IPS DF 6.9 (cell line): ENCODE measurements around the gene PHACTR3.

Experiments used
- DNase-seq: peaks from one replicate; pipeline ENCODE4 v3.0.0-alpha.2; 2013; ENCODE audit warnings: low read depth, low spot score
- H3K27ac ChIP-seq: one replicate; pipeline ENCODE4 v1.5.1; 2013; ENCODE audit warnings: low read length, control low read depth
- H3K27me3 ChIP-seq: 2 replicates; pipeline ENCODE4 v1.6.1; 2013; ENCODE audit warnings: mild to moderate bottlenecking, low read length; ENCODE audit not compliant: control insufficient read depth, insufficient read depth
- H3K36me3 ChIP-seq: 2 replicates; pipeline ENCODE4 v1.6.1; 2013; ENCODE audit warnings: low read length; ENCODE audit not compliant: control insufficient read depth, insufficient read depth
- H3K4me1 ChIP-seq: 2 replicates; pipeline ENCODE4 v1.6.1; 2013; ENCODE audit warnings: low read length; ENCODE audit not compliant: control insufficient read depth, insufficient read depth
- H3K4me3 ChIP-seq: 2 replicates; pipeline ENCODE4 v1.5.1; 2013; ENCODE audit warnings: mild to moderate bottlenecking, low read length
- H3K9me3 ChIP-seq: 2 replicates; pipeline ENCODE4 v1.6.1; 2013; ENCODE audit warnings: low read length, inconsistent platforms; ENCODE audit not compliant: control insufficient read depth, insufficient read depth
- WGBS: extraction: QIAGEN DNeasy Blood & Tissue Kit; methylation state at CpG from one replicate; pipeline ENCODE4 v1.1.7; 2013; ENCODE audit warnings: mixed read lengths, missing lambda C conversion rate; ENCODE audit not compliant: insufficient read length, insufficient coverage; 5-methylcytosine and 5-hydroxymethylcytosine counted together

PHACTR3 gene

GRCh38 chr20:59829054-59829785 is 224.9 kb downstream of the PHACTR3 start:
- H3K4me1 ChIP-seq: no peaks in the 10 kb centered on the region
- no CpG with 5 or more reads among the region's 19 CpGs for WGBS
- no peak overlapping the region for H3K4me3 ChIP-seq
- DNase-seq: no peak
- no peaks in the 10 kb centered on the region for H3K27me3 ChIP-seq
- H3K9me3 ChIP-seq: peaks cover 24% of the 10 kb centered on the region
- no peaks in the 10 kb centered on the region for H3K36me3 ChIP-seq
- H3K27ac ChIP-seq: no peak overlapping the region

GRCh38 chr20:59829786-59830664 is 225.7 kb downstream of the PHACTR3 start:
- H3K9me3 ChIP-seq: peaks cover 22% of the 10 kb centered on the region
- 100% methylated on average over 1 of the region's 12 CpGs for WGBS
- no peaks in the 10 kb centered on the region for H3K27me3 ChIP-seq
- no peaks in the 10 kb centered on the region for H3K4me1 ChIP-seq
- no peak overlapping the region for H3K27ac ChIP-seq
- no peak for DNase-seq
- H3K4me3 ChIP-seq: no peak overlapping the region
- no peaks in the 10 kb centered on the region for H3K36me3 ChIP-seq

GRCh38 chr20:59830665-59831023 is 226.3 kb downstream of the PHACTR3 start:
- Histone ChIP-seq H3K9me3 (peaks cover 21% of the 10 kb centered on the region), H3K4me1 (no peaks in the 10 kb centered on the region), H3K27me3 (no peaks in the 10 kb centered on the region), H3K36me3 (no peaks in the 10 kb centered on the region), H3K27ac (no peak overlapping the region), H3K4me3 (no peak overlapping the region)
- no CpG with 5 or more reads among the region's 6 CpGs for WGBS
- DNase-seq: no peak

GRCh38 chr20:59831024-59831915 is 226.9 kb downstream of the PHACTR3 start:
- WGBS: no CpG with 5 or more reads among the region's 23 CpGs
- no peaks in the 10 kb centered on the region for H3K27me3 ChIP-seq
- H3K4me3 ChIP-seq: no peak overlapping the region
- H3K4me1 ChIP-seq: no peaks in the 10 kb centered on the region
- DNase-seq: no peak
- H3K27ac ChIP-seq: no peak overlapping the region
- H3K9me3 ChIP-seq: peaks cover 21% of the 10 kb centered on the region
- no peaks in the 10 kb centered on the region for H3K36me3 ChIP-seq

GRCh38 chr20:59831916-59832270 is 227.6 kb downstream of the PHACTR3 start:
- Histone ChIP-seq H3K27ac (no peak overlapping the region), H3K4me1 (no peaks in the 10 kb centered on the region), H3K36me3 (no peaks in the 10 kb centered on the region), H3K4me3 (no peak overlapping the region), H3K27me3 (no peaks in the 10 kb centered on the region), H3K9me3 (peaks cover 18% of the 10 kb centered on the region)
- WGBS: no CpG with 5 or more reads among the region's 3 CpGs
- DNase-seq: no peak

- DNase-seq: no peak
- no peaks in the 10 kb centered on the region for H3K36me3 ChIP-seq
Observed at GRCh38 chr20:59832406-59833363, 228.3 kb downstream of the PHACTR3 start.

GRCh38 chr20:59835057-59835447 is 230.7 kb downstream of the PHACTR3 start:
- Histone ChIP-seq H3K4me3 (no peak overlapping the region), H3K9me3 (peaks cover 14% of the 10 kb centered on the region), H3K27me3 (no peaks in the 10 kb centered on the region), H3K4me1 (no peaks in the 10 kb centered on the region), H3K36me3 (no peaks in the 10 kb centered on the region), H3K27ac (no peak overlapping the region)
- WGBS: no CpG with 5 or more reads among the region's 2 CpGs
- DNase-seq: no peak

More at GRCh38 chr20:59832406-59833363, 228.3 kb downstream of the PHACTR3 start:
- H3K4me3 ChIP-seq: no peak overlapping the region
- no peaks in the 10 kb centered on the region for H3K4me1 ChIP-seq
- H3K27me3 ChIP-seq: no peaks in the 10 kb centered on the region
- WGBS: no CpG with 5 or more reads among the region's 13 CpGs
- H3K9me3 ChIP-seq: peaks cover 16% of the 10 kb centered on the region
- H3K27ac ChIP-seq: no peak overlapping the region

GRCh38 chr20:59835448-59836395 is 231.4 kb downstream of the PHACTR3 start:
- Histone ChIP-seq H3K4me3 (no peak overlapping the region), H3K4me1 (no peaks in the 10 kb centered on the region), H3K9me3 (peaks cover 15% of the 10 kb centered on the region), H3K27me3 (no peaks in the 10 kb centered on the region), H3K27ac (no peak overlapping the region), H3K36me3 (no peaks in the 10 kb centered on the region)
- no CpG with 5 or more reads among the region's 16 CpGs for WGBS
- DNase-seq: no peak

- Histone ChIP-seq H3K4me1 (no peaks in the 10 kb centered on the region), H3K27me3 (no peaks in the 10 kb centered on the region), H3K9me3 (peaks cover 15% of the 10 kb centered on the region), H3K4me3 (no peak overlapping the region), H3K27ac (no peak overlapping the region), H3K36me3 (no peaks in the 10 kb centered on the region)
- WGBS: no CpG with 5 or more reads among the region's 6 CpGs
- DNase-seq: no peak
Observed at GRCh38 chr20:59836767-59837166, 232.4 kb downstream of the PHACTR3 start.
